HG02759 (cell line): ENCODE results near the gene PHYHIPL.

Experiments
- ATAC-seq: cut with Tn5 transposase; IDR thresholded peaks from one replicate; pipeline ENCODE4 v1.9.1; 2021; ENCODE audit warnings: mild to moderate bottlenecking, moderate library complexity; ENCODE audit not compliant: unreplicated experiment

The PHYHIPL gene

GRCh38 chr10:59252491-59252890, 76.0 kb downstream of the PHYHIPL start:
- no peak for ATAC-seq

GRCh38 chr10:59255463-59255862, 79.0 kb downstream of the PHYHIPL start:
- no peak for ATAC-seq

GRCh38 chr10:59257224-59257623, 80.8 kb downstream of the PHYHIPL start:
- ATAC-seq, result no peak

GRCh38 chr10:59258890-59259289, 82.4 kb downstream of the PHYHIPL start:
- ATAC-seq, result no peak

GRCh38 chr10:59265141-59265540, 88.7 kb downstream of the PHYHIPL start:
- no peak for ATAC-seq

GRCh38 chr10:59266321-59266720, 89.9 kb downstream of the PHYHIPL start:
- no peak for ATAC-seq

GRCh38 chr10:59268460-59268859, 92.0 kb downstream of the PHYHIPL start:
- no peak for ATAC-seq

GRCh38 chr10:59269651-59270050, 93.2 kb downstream of the PHYHIPL start:
- no peak for ATAC-seq

GRCh38 chr10:59270492-59270891, 94.0 kb downstream of the PHYHIPL start:
- no peak for ATAC-seq

- no peak for ATAC-seq
Observed at GRCh38 chr10:59271160-59271559, 94.7 kb downstream of the PHYHIPL start.

GRCh38 chr10:59272061-59272460, 95.6 kb downstream of the PHYHIPL start:
- no peak for ATAC-seq

- ATAC-seq, result no peak
Observed at GRCh38 chr10:59273445-59273844, 97.0 kb downstream of the PHYHIPL start.

GRCh38 chr10:59276133-59276532, 99.7 kb downstream of the PHYHIPL start:
- no peak for ATAC-seq

- no peak for ATAC-seq
Observed at GRCh38 chr10:59276919-59277318, 100.5 kb downstream of the PHYHIPL start.

GRCh38 chr10:59279476-59279875, 103.0 kb downstream of the PHYHIPL start:
- ATAC-seq, result no peak

- ATAC-seq, result no peak
Observed at GRCh38 chr10:59279991-59280505, 103.6 kb downstream of the PHYHIPL start.

- no peak for ATAC-seq
Observed at GRCh38 chr10:59281861-59282260, 105.4 kb downstream of the PHYHIPL start.

GRCh38 chr10:59283456-59284091, 107.1 kb downstream of the PHYHIPL start:
- ATAC-seq, result no peak

GRCh38 chr10:59284118-59284975, 107.9 kb downstream of the PHYHIPL start:
- ATAC-seq, result no peak

- no peak for ATAC-seq
Observed at GRCh38 chr10:59285073-59285472, 108.6 kb downstream of the PHYHIPL start.

- ATAC-seq, result no peak
Observed at GRCh38 chr10:59285848-59286247, 109.4 kb downstream of the PHYHIPL start.

- ATAC-seq, result no peak
Observed at GRCh38 chr10:59287587-59288255, 111.3 kb downstream of the PHYHIPL start.
